T-cell (primary cell): Measurements from ENCODE around the gene SPHK2. TPM values are rescaled to one million over a fixed set of nuclear protein-coding genes. Genes with fewer than 3 reads are reported as not detected.
"Not testable (repeated sequence)": the region's sequence is repeated elsewhere in the genome, so short reads cannot be mapped to it uniquely, and the experiment has no call there.

Experiments
- ATAC-seq, 4 experiments: fragments of 200-7000 bp in 3 of 4; fragments of 150-1000 bp in 1 of 4; cut with Tn5 transposase; replicated peaks in 1 of 4; 1 replicate in 3 of 4; 2 replicates in 1 of 4; pipeline ENCODE4 v1.10.0; 2021; ENCODE audit warnings: moderate library complexity in 3 of 4, mild to moderate bottlenecking in 2 of 4, moderate number of reproducible peaks in 1 of 4
- CTCF ChIA-PET, 2 donors: fragments of 300-600 bp; sonication (Branson Sonifier 250); formaldehyde crosslinking; loops; one replicate each; lab custom pipeline; 2022; ENCODE audit warnings: antibody characterized with exemption in 2 of 2; lab: Charles Lee
- POLR2A ChIA-PET, 2 donors: fragments of 300-600 bp; sonication (Branson Sonifier 250); formaldehyde crosslinking; loops; one replicate each; lab custom pipeline; 2022; ENCODE audit warnings: antibody characterized with exemption in 2 of 2; lab: Charles Lee
- DNase-seq, 35 experiments: peaks; one replicate each; pipeline versions ENCODE4 v3.0.0 to v3.0.0-alpha.2; 2013 to 2023
- H3K27ac ChIP-seq: one replicate; pipeline ENCODE4 v1.5.1; 2013; ENCODE audit warnings: low read length
- H3K27me3 ChIP-seq, 2 experiments: replicated peaks in 1 of 2; 1 replicate in 1 of 2; 2 replicates in 1 of 2; pipeline versions ENCODE4 v1.6.1 to v1.7.0; 2013; ENCODE audit warnings: low read length in 1 of 2, mixed read lengths in 1 of 2; ENCODE audit not compliant: control insufficient read depth in 2 of 2, insufficient read depth in 2 of 2; ENCODE audit errors: extremely low read depth in 1 of 2
- H3K36me3 ChIP-seq, 2 donors: 1 replicate in 1 of 2; 2 replicates in 1 of 2; pipeline versions ENCODE4 v1.6.1 to v1.7.0; 2013; ENCODE audit warnings: low read length in 1 of 2; ENCODE audit not compliant: control insufficient read depth in 2 of 2, insufficient read depth in 1 of 2; ENCODE audit errors: extremely low read depth in 1 of 2
- H3K4me1 ChIP-seq, 2 experiments: 1 replicate in 1 of 2; 2 replicates in 1 of 2; pipeline versions ENCODE4 v1.6.1 to v1.7.0; 2013; ENCODE audit warnings: low read length in 2 of 2, mixed read lengths in 1 of 2; ENCODE audit not compliant: insufficient read depth in 2 of 2, control insufficient read depth in 1 of 2; ENCODE audit errors: extremely low read depth in 1 of 2
- H3K4me3 ChIP-seq, 2 donors: 1 replicate in 1 of 2; 2 replicates in 1 of 2; pipeline versions ENCODE4 v1.5.1 to v1.7.0; 2013; ENCODE audit warnings: mild to moderate bottlenecking in 2 of 2, low read length in 1 of 2, moderate library complexity in 1 of 2; ENCODE audit not compliant: control insufficient read depth in 1 of 2; ENCODE audit errors: extremely low read depth in 1 of 2
- H3K9me3 ChIP-seq: 2 replicates; pipeline ENCODE4 v1.7.0; 2013
- H3K27ac Mint-ChIP-seq, 2 donors: one replicate each; pipeline ENCODE4 v1.8.0; 2020 to 2021; ENCODE audit warnings: mild to moderate bottlenecking in 2 of 2, mixed read lengths in 2 of 2
- H3K27me3 Mint-ChIP-seq, 2 donors: one replicate each; pipeline ENCODE4 v1.8.0; 2021 to 2022; ENCODE audit warnings: mixed read lengths in 2 of 2
- H3K36me3 Mint-ChIP-seq: one replicate; pipeline ENCODE4 v1.8.0; 2021; ENCODE audit warnings: mixed read lengths
- H3K4me1 Mint-ChIP-seq, 3 donors: one replicate each; pipeline ENCODE4 v1.8.0; 2020 to 2022; ENCODE audit warnings: mixed read lengths in 3 of 3, mild to moderate bottlenecking in 1 of 3
- H3K4me3 Mint-ChIP-seq, 3 donors: one replicate each; pipeline ENCODE4 v1.8.0; 2020 to 2022; ENCODE audit warnings: mild to moderate bottlenecking in 3 of 3, mixed read lengths in 3 of 3, moderate library complexity in 3 of 3
- H3K9me3 Mint-ChIP-seq, 3 donors: one replicate each; pipeline ENCODE4 v1.8.0; 2020 to 2022; ENCODE audit warnings: mixed read lengths in 3 of 3
- WGBS: methylation state at CpG from one replicate; pipeline ENCODE4 v1.1.5; 2013; ENCODE audit warnings: missing lambda C conversion rate; ENCODE audit not compliant: insufficient coverage; 5-methylcytosine and 5-hydroxymethylcytosine counted together
- total RNA-seq, 35 experiments: library from RNA in 6 of 35; stranded (reverse) in 6 of 35; fragments of 120-200 nt in 1 of 35; gene quantifications; one replicate each; pipeline versions ENCODE4 v1.2.1 to v1.2.4 and lab custom pipeline; 2013 to 2026

Gene SPHK2
- total RNA-seq, 5 donors from 2014 or later (not counting 1 experiment from before 2014, with no cell fraction given): 18.0 to 37.0 (median 31.8) TPM

- POLR2A ChIA-PET: no interaction called here
- Histone ChIP-seq H3K9me3 (no peaks in the 10 kb centered on the region), H3K27ac (no peak overlapping the region), H3K4me3 (no peak overlapping the region), H3K36me3 (peaks cover 26 to 45% of the 10 kb centered on the region in 2 donors), H3K27me3 (no peaks in the 10 kb centered on the region), H3K4me1 (peaks cover 18 to 65% of the 10 kb centered on the region in 2 experiments)
- H3K4me3 Mint-ChIP-seq: no peak overlapping the region
- H3K36me3 Mint-ChIP-seq: peaks cover 10% of the 10 kb centered on the region
- H3K9me3 Mint-ChIP-seq: no peaks in the 10 kb centered on the region
- 67% methylated on average over 36 of the region's 47 CpGs for whole genome bisulfite sequencing
- CTCF ChIA-PET: no interaction called here
- peak overlapping the region; percentile 12 to 52 for H3K27ac Mint-ChIP-seq
- H3K27me3 Mint-ChIP-seq: no peaks in the 10 kb centered on the region
- ATAC-seq (no peak), DNase-seq (no peak)
- H3K4me1 Mint-ChIP-seq: peaks cover 33 to 53% (median 50%) of the 10 kb centered on the region in 3 donors
These were observed 11.2 kb downstream of the SPHK2 start for GRCh38 chr19:48630296-48631063.

DNA sequence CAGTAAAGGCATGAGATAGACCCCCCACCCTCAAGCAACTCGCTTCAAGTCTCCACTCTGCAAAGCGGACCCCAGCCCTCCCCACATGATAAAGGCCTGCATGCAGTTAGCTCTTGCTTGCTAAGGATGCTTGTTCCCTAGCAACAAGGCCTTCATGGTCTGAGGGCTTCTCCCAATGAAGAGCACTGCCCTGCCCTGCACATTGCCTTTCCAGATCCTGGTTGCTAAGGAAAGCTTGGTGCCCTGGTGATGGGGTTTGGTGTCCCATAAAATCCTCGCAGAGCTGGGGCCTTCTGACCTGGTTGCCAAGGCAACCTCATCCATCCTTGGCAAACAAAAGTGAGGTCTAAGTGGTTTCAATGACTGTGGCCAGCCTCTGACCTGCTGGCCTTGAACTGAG is 11.9 kb downstream of the SPHK2 start:
- Mint-ChIP-seq H3K27ac (peak overlapping the region; percentile 39 to 65), H3K36me3 (peaks cover 13% of the 10 kb centered on the region), H3K4me1 (peaks cover 36 to 54% (median 49%) of the 10 kb centered on the region in 3 donors), H3K27me3 (no peaks in the 10 kb centered on the region), H3K4me3 (no peak overlapping the region), H3K9me3 (no peaks in the 10 kb centered on the region)
- H3K36me3 ChIP-seq: peaks cover 26 to 45% of the 10 kb centered on the region in 2 donors
- DNase-seq (no peak), ATAC-seq (no peak)
- H3K4me3 ChIP-seq: no peak overlapping the region
- peaks cover 18 to 69% of the 10 kb centered on the region in 2 experiments for H3K4me1 ChIP-seq
- no peaks in the 10 kb centered on the region for H3K27me3 ChIP-seq
- WGBS: 80% methylated on average over 1 of the region's 3 CpGs
- ChIA-PET CTCF (interaction anchor here in 1 of 2 donors (0.6 to 0.7 kb wide), 2 partner anchors 27 to 35 kb away, joined by 3 to 4 read pairs; no protein-coding TSS in a partner anchor), POLR2A (interaction anchor here in 1 of 2 donors (0.6 to 0.7 kb wide), 2 partner anchors 18 to 111 kb away, joined by 3 to 6 read pairs; no protein-coding TSS in a partner anchor)
- H3K27ac ChIP-seq: no peak overlapping the region
- H3K9me3 ChIP-seq: no peaks in the 10 kb centered on the region

- H3K9me3 ChIP-seq, H3K27me3 Mint-ChIP-seq, H3K27ac ChIP-seq, ATAC-seq, H3K27me3 ChIP-seq, H3K9me3 Mint-ChIP-seq, POLR2A ChIA-PET, DNase-seq, H3K4me3 ChIP-seq: not testable (repeated sequence)
- peaks cover 13% of the 10 kb centered on the region for H3K36me3 Mint-ChIP-seq
- H3K36me3 ChIP-seq: peaks cover 26 to 45% of the 10 kb centered on the region in 2 donors
- H3K4me3 Mint-ChIP-seq: peak overlapping the region in 2 of 3 donors; percentile 24 to 42
- 90% methylated on average over 11 of the region's 11 CpGs for WGBS
- H3K4me1 Mint-ChIP-seq: peaks cover 36 to 48% (median 42%) of the 10 kb centered on the region in 3 donors
- peak overlapping the region; percentile 72 to 95 for H3K27ac Mint-ChIP-seq
- H3K4me1 ChIP-seq: peaks cover 18 to 63% of the 10 kb centered on the region in 2 experiments
- CTCF ChIA-PET: interaction anchor here in 1 of 2 donors (0.6 to 0.9 kb wide), 2 partner anchors 9 to 361 kb away, joined by 5 read pairs; partner anchors contain the start of gene RUVBL2
These were observed 13.0 kb downstream of the SPHK2 start for GRCh38 chr19:48632286-48632685.

GRCh38 chr19:48632692-48633147 is 13.4 kb downstream of the SPHK2 start:
- POLR2A ChIA-PET: no interaction called here
- no peak for ATAC-seq
- Histone ChIP-seq H3K4me3 (no peak overlapping the region), H3K4me1 (peaks cover 18 to 59% of the 10 kb centered on the region in 2 experiments), H3K36me3 (peaks cover 26 to 45% of the 10 kb centered on the region in 2 donors), H3K27ac (no peak overlapping the region), H3K27me3 (no peaks in the 10 kb centered on the region), H3K9me3 (no peaks in the 10 kb centered on the region)
- H3K27ac Mint-ChIP-seq: peak overlapping the region; percentile 72 to 95
- no peak for DNase-seq
- no peaks in the 10 kb centered on the region for H3K27me3 Mint-ChIP-seq
- H3K9me3 Mint-ChIP-seq: no peaks in the 10 kb centered on the region
- CTCF ChIA-PET: interaction anchor here in 1 of 2 donors (0.6 to 0.9 kb wide), 2 partner anchors 9 to 28 kb away, joined by 5 read pairs; no protein-coding TSS in a partner anchor
- peaks cover 37 to 48% (median 40%) of the 10 kb centered on the region in 3 donors for H3K4me1 Mint-ChIP-seq
- H3K36me3 Mint-ChIP-seq: peaks cover 13% of the 10 kb centered on the region
- peak overlapping the region in 2 of 3 donors; percentile 24 to 42 for H3K4me3 Mint-ChIP-seq

- Mint-ChIP-seq H3K27me3 (no peaks in the 10 kb centered on the region), H3K4me1 (peaks cover 44 to 51% (median 45%) of the 10 kb centered on the region in 3 donors), H3K4me3 (peak overlapping the region in 2 of 3 donors; percentile 80 to 99), H3K27ac (peak overlapping the region; percentile 93 to 95), H3K36me3 (peaks cover 13% of the 10 kb centered on the region), H3K9me3 (no peaks in the 10 kb centered on the region)
- no peaks in the 10 kb centered on the region for H3K27me3 ChIP-seq
- DNase-seq (no peak), ATAC-seq (no peak)
- H3K4me1 ChIP-seq: peaks cover 19 to 61% of the 10 kb centered on the region in 2 experiments
- POLR2A ChIA-PET: interaction anchor here (0.5 to 0.6 kb wide), 3 partner anchors 17 to 360 kb away, joined by 3 to 7 read pairs (median 3); partner anchors contain the start of genes FGF21 (in 1 of the 2) and GYS1 (in 1 of the 2)
- WGBS: 85% methylated on average over 8 of the region's 22 CpGs
- CTCF ChIA-PET: interaction anchor here in 1 of 2 donors (0.6 to 1.1 kb wide), 3 partner anchors 8 to 29 kb away, joined by 3 to 5 read pairs (median 5); no protein-coding TSS in a partner anchor
- peaks cover 26 to 45% of the 10 kb centered on the region in 2 donors for H3K36me3 ChIP-seq
- H3K27ac ChIP-seq: peak overlapping the region; percentile 85
- peak overlapping the region; percentile 45 to 57 for H3K4me3 ChIP-seq
- no peaks in the 10 kb centered on the region for H3K9me3 ChIP-seq
These were observed 14.1 kb downstream of the SPHK2 start for GRCh38 chr19:48633148-48634035.
